Transverse colon (tissue), 4 donors: ENCODE measurements around the gene MZF1.

Source experiments
- EP300 ChIP-seq: sonication (generic); formaldehyde crosslinking; IDR thresholded peaks from one replicate; pipeline ENCODE4 v1.6.1; 2017; ENCODE audit warnings: antibody characterized with exemption, low read depth
- POLR2A ChIP-seq: fragments of 450-650 bp; IDR thresholded peaks from one replicate; pipeline ENCODE4 v1.6.1; 2016; ENCODE audit warnings: antibody characterized with exemption, mild to moderate bottlenecking, moderate library complexity
- POLR2AphosphoS5 ChIP-seq, 3 donors: sonication (generic); formaldehyde crosslinking; IDR thresholded peaks; one replicate each; pipeline ENCODE4 v1.6.1; 2016; ENCODE audit warnings: antibody characterized with exemption in 3 of 3
- TF ChIP-seq, protein P1 (sequence below), 5 experiments: fragments of 200-600 bp in 3 of 5; fragments of 450-650 bp in 2 of 5; sonication (generic) in 3 of 5; IDR thresholded peaks; 1 replicate in 2 of 5; 2 replicates in 3 of 5; pipeline ENCODE4 v1.5.1; 2016 to 2017; ENCODE audit warnings: antibody characterized with exemption in 5 of 5, inconsistent platforms in 3 of 5, mild to moderate bottlenecking in 2 of 5, moderate library complexity in 1 of 5

DNA sequence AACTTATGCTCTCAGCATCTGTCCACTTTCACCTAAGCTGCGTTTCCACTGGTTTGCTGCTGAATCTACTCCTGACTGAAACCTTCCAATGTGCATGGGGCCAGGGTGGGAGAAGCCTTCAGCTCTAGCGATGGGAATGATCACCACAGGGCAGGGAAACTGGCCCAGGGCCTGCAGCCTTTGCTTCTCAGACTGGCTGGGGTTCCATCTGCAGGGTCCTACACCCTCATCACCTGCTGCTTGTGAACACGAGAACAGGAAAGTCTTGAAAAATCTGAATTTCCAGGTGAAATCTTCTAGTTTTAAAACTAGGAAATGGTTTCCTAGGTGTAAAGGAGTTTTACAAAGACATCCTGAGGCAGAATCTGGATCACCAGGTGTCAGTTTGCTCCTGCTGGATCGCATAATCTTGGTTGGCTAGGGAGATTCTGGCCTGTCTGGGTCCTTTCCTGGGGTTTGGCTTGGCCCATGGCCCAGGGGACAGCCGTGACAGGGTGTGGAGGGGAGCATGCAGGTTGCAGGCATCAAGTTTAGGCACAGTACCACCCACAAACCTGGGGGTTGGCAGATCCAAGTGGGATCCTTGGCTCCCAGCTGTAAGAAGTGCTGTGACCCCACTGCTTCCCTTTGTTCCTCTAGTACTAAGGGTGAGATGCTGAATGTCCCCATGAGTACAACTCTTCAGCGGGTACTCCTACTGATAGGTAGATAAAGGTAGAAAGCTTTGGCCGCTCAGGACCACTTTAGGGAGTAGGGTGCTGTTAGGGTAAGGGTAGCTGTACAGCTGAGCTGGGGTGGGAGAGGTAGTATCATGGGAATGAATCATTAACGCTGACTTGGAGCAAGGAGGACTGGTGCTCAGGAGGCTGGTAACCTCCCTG lies 12.9 kb downstream of the MZF1 start:
- TF ChIP-seq, protein P1, sequence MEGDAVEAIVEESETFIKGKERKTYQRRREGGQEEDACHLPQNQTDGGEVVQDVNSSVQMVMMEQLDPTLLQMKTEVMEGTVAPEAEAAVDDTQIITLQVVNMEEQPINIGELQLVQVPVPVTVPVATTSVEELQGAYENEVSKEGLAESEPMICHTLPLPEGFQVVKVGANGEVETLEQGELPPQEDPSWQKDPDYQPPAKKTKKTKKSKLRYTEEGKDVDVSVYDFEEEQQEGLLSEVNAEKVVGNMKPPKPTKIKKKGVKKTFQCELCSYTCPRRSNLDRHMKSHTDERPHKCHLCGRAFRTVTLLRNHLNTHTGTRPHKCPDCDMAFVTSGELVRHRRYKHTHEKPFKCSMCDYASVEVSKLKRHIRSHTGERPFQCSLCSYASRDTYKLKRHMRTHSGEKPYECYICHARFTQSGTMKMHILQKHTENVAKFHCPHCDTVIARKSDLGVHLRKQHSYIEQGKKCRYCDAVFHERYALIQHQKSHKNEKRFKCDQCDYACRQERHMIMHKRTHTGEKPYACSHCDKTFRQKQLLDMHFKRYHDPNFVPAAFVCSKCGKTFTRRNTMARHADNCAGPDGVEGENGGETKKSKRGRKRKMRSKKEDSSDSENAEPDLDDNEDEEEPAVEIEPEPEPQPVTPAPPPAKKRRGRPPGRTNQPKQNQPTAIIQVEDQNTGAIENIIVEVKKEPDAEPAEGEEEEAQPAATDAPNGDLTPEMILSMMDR (IDR thresholded peaks at IDR 0.05) = no peak
- no peak for TF ChIP-seq POLR2A
- no peak for TF ChIP-seq EP300
- TF ChIP-seq POLR2AphosphoS5 (IDR thresholded peaks at IDR 0.05) = no peak
